Tibial nerve (tissue), 4 donors: Measurements from ENCODE around the gene RAB11FIP3. TPM values are rescaled to one million over a fixed set of nuclear protein-coding genes. Genes with fewer than 3 reads are reported as not detected.
A peak's percentile ranks its signal among the peaks of the same experiment; 100 is the strongest.

Source experiments
- DNase-seq, 2 donors: peaks; one replicate each; pipeline ENCODE4 v3.0.0-alpha.2; 2019; ENCODE audit warnings: low spot score in 2 of 2
- H3K27ac ChIP-seq, 4 donors: fragments of 200-600 bp; sonication (generic) in 3 of 4; one replicate each; pipeline ENCODE4 v1.5.1; 2017 to 2019; ENCODE audit warnings: mild to moderate bottlenecking in 1 of 4
- H3K27me3 ChIP-seq, 2 donors: fragments of 200-600 bp; sonication (generic) in 1 of 2; one replicate each; pipeline versions ENCODE4 v1.5.1 to v1.6.0; 2017 to 2019
- H3K36me3 ChIP-seq, 3 donors: fragments of 200-600 bp; sonication (generic); one replicate each; pipeline ENCODE4 v1.5.1; 2018 to 2019
- H3K4me1 ChIP-seq, 4 donors: fragments of 200-600 bp; sonication (generic) in 3 of 4; one replicate each; pipeline ENCODE4 v1.5.1; 2017 to 2019
- H3K4me3 ChIP-seq, 4 donors: fragments of 200-600 bp; sonication (generic) in 3 of 4; one replicate each; pipeline ENCODE4 v1.5.1; 2017 to 2019; ENCODE audit warnings: mild to moderate bottlenecking in 1 of 4, moderate library complexity in 1 of 4
- H3K9me3 ChIP-seq, 4 donors: fragments of 200-600 bp; sonication (generic) in 3 of 4; one replicate each; pipeline ENCODE4 v1.5.1; 2017 to 2019
- CTCF ChIP-seq, 5 experiments: fragments of 200-600 bp in 3 of 5; fragments of 450-650 bp in 2 of 5; sonication (generic) in 3 of 5; IDR thresholded peaks; one replicate each; pipeline ENCODE4 v1.5.1; 2016 to 2019; ENCODE audit warnings: antibody characterized with exemption in 5 of 5, mild to moderate bottlenecking in 3 of 5, moderate library complexity in 2 of 5
- EP300 ChIP-seq, 2 donors: sonication (generic); formaldehyde crosslinking; IDR thresholded peaks; one replicate each; pipeline ENCODE4 v1.6.1; 2017; ENCODE audit warnings: antibody characterized with exemption in 2 of 2, mild to moderate bottlenecking in 1 of 2
- POLR2A ChIP-seq, 2 donors: fragments of 450-650 bp; IDR thresholded peaks; one replicate each; pipeline ENCODE4 v1.6.1; 2017; ENCODE audit warnings: antibody characterized with exemption in 2 of 2, mild to moderate bottlenecking in 2 of 2, moderate library complexity in 2 of 2
- WGBS, 2 donors: methylation state at CpG; one replicate each; pipeline ENCODE4 v1.1.5; 2018; 5-methylcytosine and 5-hydroxymethylcytosine counted together
- total RNA-seq, 4 donors: library from RNA; depleted of rRNA; stranded (reverse); fragments of >200 nt; gene quantifications; one replicate each; pipeline ENCODE4 v1.1.0, GENCODE V29; 2016

RAB11FIP3 gene
- total RNA-seq, 4 donors from 2014 or later = 30.2 to 128 (median 54.6) TPM

GRCh38 chr16:389352-389751, 36.1 kb upstream of the RAB11FIP3 start:
- Histone ChIP-seq H3K36me3 (no peaks in the 10 kb centered on the region), H3K4me1 (peaks cover 0 to under 1% (median 0%) of the 10 kb centered on the region in 4 donors), H3K4me3 (no peak overlapping the region), H3K27me3 (no peaks in the 10 kb centered on the region), H3K27ac (no peak overlapping the region), H3K9me3 (no peaks in the 10 kb centered on the region)
- DNase-seq = no peak
- WGBS, 2 donors = 88 to 89% methylated on average over 10 of the region's 10 CpGs
- TF ChIP-seq EP300 (IDR thresholded peaks at IDR 0.05) = no peak
- no peak for TF ChIP-seq POLR2A (IDR thresholded peaks at IDR 0.05)
- TF ChIP-seq CTCF (IDR thresholded peaks at IDR 0.05) = no peak

DNA sequence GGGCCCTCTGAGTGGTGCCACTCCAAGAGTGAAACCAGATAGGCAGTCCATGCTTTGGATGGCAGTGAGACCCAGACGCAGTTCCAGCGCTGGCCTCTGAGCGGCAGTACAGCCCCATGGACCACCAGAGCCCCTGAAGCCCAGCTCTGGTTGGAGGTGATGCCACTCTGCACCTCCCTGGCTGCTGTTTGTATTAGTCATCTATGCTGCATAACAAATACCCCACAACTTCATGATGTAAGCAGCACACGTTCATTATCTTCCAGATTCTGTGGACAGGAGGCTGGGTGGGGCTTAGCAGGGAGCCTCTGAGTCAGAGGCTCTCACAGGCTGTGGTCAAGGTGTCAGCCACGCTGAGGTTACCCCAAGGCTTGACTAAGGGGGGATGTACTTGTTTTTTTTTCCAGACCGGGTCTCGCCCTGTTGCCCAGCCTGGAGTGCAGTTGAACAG, 33.5 kb upstream of the RAB11FIP3 start:
- DNase-seq = no peak
- Histone ChIP-seq H3K27me3 (no peaks in the 10 kb centered on the region), H3K4me3 (no peak overlapping the region), H3K27ac (no peak overlapping the region), H3K36me3 (no peaks in the 10 kb centered on the region), H3K4me1 (peaks cover 0 to 10% (median 8%) of the 10 kb centered on the region in 4 donors), H3K9me3 (no peaks in the 10 kb centered on the region)
- TF ChIP-seq CTCF (IDR thresholded peaks at IDR 0.05) (peak; percentile 33 to 65 (median 53)), EP300 (IDR thresholded peaks at IDR 0.05) (no peak)
- 65 to 92% methylated on average over 4 to 7 of the region's 7 CpGs for WGBS, 2 donors

DNA sequence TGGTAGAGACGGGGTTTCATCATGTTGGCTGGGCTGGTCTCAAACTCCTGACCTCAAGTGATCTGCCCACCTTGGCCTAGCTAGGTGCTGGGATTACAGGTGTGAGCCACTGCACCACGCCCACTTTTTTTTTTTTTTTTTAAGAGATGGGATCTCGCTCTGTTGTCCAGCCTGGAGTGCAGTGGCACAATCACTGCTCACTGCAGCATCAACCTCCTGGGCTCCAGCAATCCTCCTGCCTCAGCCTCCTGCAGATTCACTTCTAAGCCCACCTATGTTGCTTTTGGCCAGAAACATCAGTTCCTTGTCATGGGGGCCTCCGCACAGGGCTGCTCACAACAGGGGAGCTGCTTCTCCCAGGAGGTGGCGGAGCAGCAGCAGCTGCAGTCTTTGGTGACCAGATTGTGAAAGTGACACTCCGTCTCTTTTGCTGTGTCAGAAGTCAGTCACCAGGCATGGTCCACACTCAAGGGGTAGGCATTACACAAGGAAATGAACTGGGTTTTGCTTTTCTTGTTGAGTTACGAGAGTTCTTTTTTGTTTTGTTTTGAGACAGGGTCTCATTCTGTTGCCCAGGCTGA, 32.9 kb upstream of the RAB11FIP3 start:
- 92 to 96% methylated on average over 7 of the region's 7 CpGs for WGBS, 2 donors
- Histone ChIP-seq H3K4me3 (no peak overlapping the region), H3K27me3 (no peaks in the 10 kb centered on the region), H3K36me3 (no peaks in the 10 kb centered on the region), H3K4me1 (peaks cover 0 to 10% (median 8%) of the 10 kb centered on the region in 4 donors), H3K9me3 (no peaks in the 10 kb centered on the region), H3K27ac (no peak overlapping the region)
- DNase-seq = no peak
- TF ChIP-seq POLR2A (IDR thresholded peaks at IDR 0.05) (no peak), EP300 (IDR thresholded peaks at IDR 0.05) (no peak), CTCF (IDR thresholded peaks at IDR 0.05) (no peak)

DNA sequence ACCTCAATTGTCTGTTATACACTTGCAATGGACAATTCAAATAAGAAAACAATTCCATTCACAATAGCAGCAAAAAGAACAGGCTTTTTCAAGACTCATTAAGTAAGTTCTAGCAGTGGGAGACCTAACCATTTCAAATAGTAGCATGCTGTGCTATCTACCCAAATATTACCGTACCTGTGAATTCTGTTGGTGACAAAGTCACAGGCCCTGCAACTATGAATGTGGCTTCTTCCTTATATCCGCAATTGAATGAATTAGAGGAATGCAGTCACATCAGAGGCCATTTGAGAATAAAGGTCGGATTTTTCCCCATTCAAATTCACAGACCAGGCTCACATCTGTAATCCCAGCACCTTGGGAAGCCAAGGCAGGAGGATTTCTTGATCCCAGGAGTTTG, 29.2 kb upstream of the RAB11FIP3 start:
- TF ChIP-seq EP300 (IDR thresholded peaks at IDR 0.05) (no peak), CTCF (IDR thresholded peaks at IDR 0.05) (no peak), POLR2A (IDR thresholded peaks at IDR 0.05) (no peak)
- peak overlapping the region in 2 of 4 donors; percentile 83 to 92 for H3K27ac ChIP-seq
- 14 to 20% methylated on average over 3 of the region's 3 CpGs for WGBS, 2 donors
- H3K27me3 ChIP-seq = no peaks in the 10 kb centered on the region
- peaks cover 0 to 42% (median 12%) of the 10 kb centered on the region in 4 donors for H3K4me1 ChIP-seq
- no peak for DNase-seq
- H3K4me3 ChIP-seq = peak overlapping the region in 2 of 4 donors; percentile 41 to 83
- H3K36me3 ChIP-seq = no peaks in the 10 kb centered on the region
- no peaks in the 10 kb centered on the region for H3K9me3 ChIP-seq

GRCh38 chr16:396605-397004, 28.8 kb upstream of the RAB11FIP3 start:
- TF ChIP-seq POLR2A (IDR thresholded peaks at IDR 0.05) = no peak
- peak in 1 of 5 experiments; percentile 10 for TF ChIP-seq CTCF (IDR thresholded peaks at IDR 0.05)
- TF ChIP-seq EP300 (IDR thresholded peaks at IDR 0.05) = peak in 1 of 2 donors; percentile 21
- H3K4me1 ChIP-seq = peaks cover 0 to 42% (median 12%) of the 10 kb centered on the region in 4 donors
- H3K36me3 ChIP-seq = no peaks in the 10 kb centered on the region
- no peaks in the 10 kb centered on the region for H3K9me3 ChIP-seq
- H3K4me3 ChIP-seq = peak overlapping the region; percentile 40 to 83 (median 44)
- 2% methylated on average over 21 to 22 of the region's 22 CpGs for WGBS, 2 donors
- DNase-seq = no peak
- peak overlapping the region in 3 of 4 donors; percentile 81 to 92 (median 83) for H3K27ac ChIP-seq
- no peaks in the 10 kb centered on the region for H3K27me3 ChIP-seq
